A549 (cell line): ENCODE results near the gene HS6ST3.

Experiments
- BHLHE40 ChIP-seq: IDR thresholded peaks from 2 replicates; pipeline ENCODE4 v1.6.1; 2012; ENCODE audit warnings: low read depth, low read length, inconsistent platforms
- CEBPB ChIP-seq, 2 experiments: fragments of >200 bp in 1 of 2; sonication (Bioruptor Twin) in 1 of 2; formaldehyde crosslinking in 1 of 2; IDR thresholded peaks; 2 replicates each; pipeline ENCODE4 v1.6.1; 2012 to 2016
- CHD4 ChIP-seq: fragments of 200-600 bp; sonication (generic); IDR thresholded peaks from 2 replicates; pipeline ENCODE4 v1.6.1; 2016; ENCODE audit warnings: antibody characterized with exemption, mild to moderate bottlenecking, borderline replicate concordance
- NFE2L2 ChIP-seq: fragments of 150-350 bp; conservative IDR thresholded peaks from 2 replicates; pipeline ENCODE4 v1.6.1; 2014; ENCODE audit warnings: low read length
- PBX3 ChIP-seq: IDR thresholded peaks from 2 replicates; pipeline ENCODE4 v1.6.1; 2012
- POLR2A ChIP-seq: IDR thresholded peaks from 2 replicates; pipeline ENCODE4 v1.6.1; 2012; ENCODE audit warnings: mild to moderate bottlenecking, low read length
- POLR2AphosphoS2 ChIP-seq: conservative IDR thresholded peaks from 2 replicates; pipeline ENCODE4 v1.6.1; 2012; ENCODE audit warnings: low read length, improper control_type of control experiment, inconsistent platforms
- SMC3 ChIP-seq: fragments of >200 bp; sonication (Bioruptor Twin); formaldehyde crosslinking; IDR thresholded peaks from 3 replicates; pipeline ENCODE4 v1.6.1; 2018; ENCODE audit warnings: inconsistent platforms
- TF ChIP-seq, protein P1 (sequence below): fragments of >200 bp; sonication (Bioruptor Twin); formaldehyde crosslinking; IDR thresholded peaks from 3 replicates; pipeline ENCODE4 v1.5.1; 2016

DNA sequence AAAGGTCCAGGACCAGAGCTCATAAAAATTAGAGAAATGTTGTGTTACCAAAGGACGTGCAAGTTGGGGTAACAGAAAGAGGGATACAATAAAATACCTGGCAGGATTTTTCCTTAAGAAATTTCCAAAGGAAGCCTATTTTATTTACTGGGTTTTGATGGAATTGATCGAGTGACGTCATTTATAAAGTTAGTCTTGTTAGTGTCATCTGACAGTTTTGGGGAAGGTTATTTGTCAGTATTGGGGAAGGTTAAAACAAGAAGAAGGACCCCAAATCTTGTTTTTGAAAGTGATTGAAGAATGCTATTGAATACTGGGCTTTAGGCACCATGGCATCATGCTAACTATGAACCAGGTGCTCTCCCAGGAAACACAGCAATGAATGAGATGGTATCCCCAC, 287.9 kb downstream of the HS6ST3 start:
- TF ChIP-seq SMC3 (no peak), BHLHE40 (no peak), POLR2AphosphoS2 (no peak), CEBPB (IDR thresholded peaks at IDR 0.05) (no peak), POLR2A (no peak), CHD4 (no peak), PBX3 (no peak), NFE2L2 (no peak)
- TF ChIP-seq, protein P1, sequence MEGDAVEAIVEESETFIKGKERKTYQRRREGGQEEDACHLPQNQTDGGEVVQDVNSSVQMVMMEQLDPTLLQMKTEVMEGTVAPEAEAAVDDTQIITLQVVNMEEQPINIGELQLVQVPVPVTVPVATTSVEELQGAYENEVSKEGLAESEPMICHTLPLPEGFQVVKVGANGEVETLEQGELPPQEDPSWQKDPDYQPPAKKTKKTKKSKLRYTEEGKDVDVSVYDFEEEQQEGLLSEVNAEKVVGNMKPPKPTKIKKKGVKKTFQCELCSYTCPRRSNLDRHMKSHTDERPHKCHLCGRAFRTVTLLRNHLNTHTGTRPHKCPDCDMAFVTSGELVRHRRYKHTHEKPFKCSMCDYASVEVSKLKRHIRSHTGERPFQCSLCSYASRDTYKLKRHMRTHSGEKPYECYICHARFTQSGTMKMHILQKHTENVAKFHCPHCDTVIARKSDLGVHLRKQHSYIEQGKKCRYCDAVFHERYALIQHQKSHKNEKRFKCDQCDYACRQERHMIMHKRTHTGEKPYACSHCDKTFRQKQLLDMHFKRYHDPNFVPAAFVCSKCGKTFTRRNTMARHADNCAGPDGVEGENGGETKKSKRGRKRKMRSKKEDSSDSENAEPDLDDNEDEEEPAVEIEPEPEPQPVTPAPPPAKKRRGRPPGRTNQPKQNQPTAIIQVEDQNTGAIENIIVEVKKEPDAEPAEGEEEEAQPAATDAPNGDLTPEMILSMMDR, result no peak
